ENCODE data around the gene KRT82. TPM values are rescaled to one million over a fixed set of nuclear protein-coding genes. Genes with fewer than 3 reads are reported as not detected.

The KRT82 gene
- total RNA-seq, 1 experiment from 2014 or later, result not detected

DNA sequence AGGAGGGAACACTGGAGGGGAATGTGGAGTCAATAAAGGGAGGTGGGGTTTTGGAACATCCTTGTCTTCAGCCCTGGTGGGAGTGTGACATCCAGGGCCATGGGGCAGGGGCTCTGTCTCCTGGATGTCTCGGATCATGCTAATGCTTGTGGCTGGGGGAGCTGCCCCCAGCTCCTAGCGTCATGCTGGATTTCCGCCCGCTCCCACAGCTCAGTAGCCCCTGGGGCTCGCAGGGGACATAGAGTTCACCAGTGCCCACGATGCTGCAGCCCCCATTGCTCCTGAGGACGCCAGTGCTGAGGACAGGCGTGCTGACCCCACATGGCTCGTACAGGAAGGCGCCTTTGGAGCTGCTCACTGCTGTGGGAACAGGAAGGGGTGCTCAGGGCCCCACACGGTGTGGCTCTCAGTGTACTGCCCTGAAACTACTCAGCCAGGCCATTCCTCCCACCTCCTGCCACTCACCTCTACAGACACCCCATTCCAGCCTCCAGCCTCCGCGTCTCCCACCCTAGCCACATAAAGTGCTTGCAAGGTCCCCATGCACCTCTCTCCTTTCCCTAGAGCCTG, 11.2 kb downstream of the KRT82 start:
- H3K9me3 ChIP-seq, result no peaks in the 10 kb centered on the region

DNA sequence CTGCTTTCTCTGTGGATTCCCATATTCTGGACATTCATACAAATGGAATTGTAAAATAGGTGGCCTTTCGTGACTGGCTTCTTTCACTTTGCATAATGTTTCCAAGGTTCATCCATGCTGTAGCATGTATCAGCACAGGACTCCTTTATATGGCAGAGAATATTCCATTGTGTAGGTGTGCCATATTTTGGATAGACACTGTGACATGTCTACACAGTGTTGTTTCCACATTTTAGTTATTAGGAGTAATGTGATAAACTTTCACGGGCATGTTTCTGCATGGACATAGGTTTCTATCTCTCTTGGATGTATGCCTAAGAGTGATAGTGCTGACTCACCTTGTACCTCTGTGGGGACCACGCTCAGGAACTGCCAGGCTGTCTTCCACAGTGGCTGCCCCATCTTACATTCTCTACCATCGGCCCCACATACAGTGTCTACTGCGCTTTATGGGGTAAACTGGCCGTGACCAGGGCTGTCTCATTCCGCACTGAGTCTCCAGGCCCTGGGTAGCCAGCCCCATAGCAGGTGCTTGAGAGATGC, 13.6 kb downstream of the KRT82 start:
- Mint-ChIP-seq H3K27me3 (ENCODE audit: insufficient read depth, unreplicated experiment) (peaks cover 2% of the 10 kb centered on the region), H3K27ac (ENCODE audit: unreplicated experiment) (no peak overlapping the region), H3K9me3 (ENCODE audit: unreplicated experiment) (no peaks in the 10 kb centered on the region), H3K4me3 (ENCODE audit: unreplicated experiment) (no peak overlapping the region), H3K4me1 (ENCODE audit: low read depth, unreplicated experiment) (no peaks in the 10 kb centered on the region), H3K36me3 (ENCODE audit: insufficient read depth, unreplicated experiment) (no peaks in the 10 kb centered on the region)
- Histone ChIP-seq H3K4me3 (ENCODE audit: low read depth, low read length) (no peak overlapping the region), H3K36me3 (ENCODE audit: control insufficient read depth, insufficient read depth, low read length) (no peaks in the 10 kb centered on the region), H3K4me1 (no peaks in the 10 kb centered on the region), H3K9me3 (no peaks in the 10 kb centered on the region), H3K27me3 (replicated peaks; ENCODE audit: control insufficient read depth, insufficient read depth, low read length) (no peaks in the 10 kb centered on the region; the same call in 1 of the 2 replicates)
- TF ChIP-seq, protein P1, sequence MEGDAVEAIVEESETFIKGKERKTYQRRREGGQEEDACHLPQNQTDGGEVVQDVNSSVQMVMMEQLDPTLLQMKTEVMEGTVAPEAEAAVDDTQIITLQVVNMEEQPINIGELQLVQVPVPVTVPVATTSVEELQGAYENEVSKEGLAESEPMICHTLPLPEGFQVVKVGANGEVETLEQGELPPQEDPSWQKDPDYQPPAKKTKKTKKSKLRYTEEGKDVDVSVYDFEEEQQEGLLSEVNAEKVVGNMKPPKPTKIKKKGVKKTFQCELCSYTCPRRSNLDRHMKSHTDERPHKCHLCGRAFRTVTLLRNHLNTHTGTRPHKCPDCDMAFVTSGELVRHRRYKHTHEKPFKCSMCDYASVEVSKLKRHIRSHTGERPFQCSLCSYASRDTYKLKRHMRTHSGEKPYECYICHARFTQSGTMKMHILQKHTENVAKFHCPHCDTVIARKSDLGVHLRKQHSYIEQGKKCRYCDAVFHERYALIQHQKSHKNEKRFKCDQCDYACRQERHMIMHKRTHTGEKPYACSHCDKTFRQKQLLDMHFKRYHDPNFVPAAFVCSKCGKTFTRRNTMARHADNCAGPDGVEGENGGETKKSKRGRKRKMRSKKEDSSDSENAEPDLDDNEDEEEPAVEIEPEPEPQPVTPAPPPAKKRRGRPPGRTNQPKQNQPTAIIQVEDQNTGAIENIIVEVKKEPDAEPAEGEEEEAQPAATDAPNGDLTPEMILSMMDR (IDR thresholded peaks at IDR 0.05; ENCODE audit: insufficient read depth in 1 of 2, low read depth in 1 of 2, low read length in 1 of 2, severe bottlenecking in 1 of 2, unreplicated experiment in 1 of 2), result no peak
- DNase-seq, result no peak
- no TSS peak for BruUV-seq (replicated peaks)
- intact Hi-C loops (cut with micrococcal nuclease; ENCODE audit: unreplicated experiment), result loop anchor here (5.0 to 10.0 kb wide), 2 partner anchors 50 to 592 kb away; no protein-coding TSS in a partner anchor
- CTCF ChIA-PET, result no interaction called here
- POLR2A ChIA-PET, result no interaction called here

More for the DNA sequence above, 11.2 kb downstream of the KRT82 start:
- ChIA-PET POLR2A (no interaction called here), CTCF (interaction anchor here (1.5 kb wide), 1 partner anchor 33 kb away, joined by 5 read pairs; no protein-coding TSS in a partner anchor)
- no peak for DNase-seq
- Mint-ChIP-seq H3K27me3 (ENCODE audit: insufficient read depth, unreplicated experiment) (no peaks in the 10 kb centered on the region), H3K4me1 (ENCODE audit: low read depth, unreplicated experiment) (no peaks in the 10 kb centered on the region), H3K9me3 (ENCODE audit: unreplicated experiment) (no peaks in the 10 kb centered on the region), H3K4me3 (ENCODE audit: unreplicated experiment) (no peak overlapping the region), H3K27ac (ENCODE audit: unreplicated experiment) (no peak overlapping the region), H3K36me3 (ENCODE audit: insufficient read depth, unreplicated experiment) (no peaks in the 10 kb centered on the region)
- Histone ChIP-seq H3K4me3 (ENCODE audit: low read depth, low read length) (no peak overlapping the region), H3K4me1 (no peaks in the 10 kb centered on the region), H3K27me3 (replicated peaks; ENCODE audit: control insufficient read depth, insufficient read depth, low read length) (no peaks in the 10 kb centered on the region), H3K36me3 (ENCODE audit: control insufficient read depth, insufficient read depth, low read length) (no peaks in the 10 kb centered on the region)
- BruUV-seq (replicated peaks), result no TSS peak
- TF ChIP-seq, protein P1 (IDR thresholded peaks at IDR 0.05; ENCODE audit: insufficient read depth in 1 of 2, low read depth in 1 of 2, low read length in 1 of 2, severe bottlenecking in 1 of 2, unreplicated experiment in 1 of 2), result no peak
- intact Hi-C loops (cut with micrococcal nuclease; ENCODE audit: unreplicated experiment), result loop anchor here (5.0 to 10.0 kb wide), 4 partner anchors 47 to 590 kb away; no protein-coding TSS in a partner anchor

DNA sequence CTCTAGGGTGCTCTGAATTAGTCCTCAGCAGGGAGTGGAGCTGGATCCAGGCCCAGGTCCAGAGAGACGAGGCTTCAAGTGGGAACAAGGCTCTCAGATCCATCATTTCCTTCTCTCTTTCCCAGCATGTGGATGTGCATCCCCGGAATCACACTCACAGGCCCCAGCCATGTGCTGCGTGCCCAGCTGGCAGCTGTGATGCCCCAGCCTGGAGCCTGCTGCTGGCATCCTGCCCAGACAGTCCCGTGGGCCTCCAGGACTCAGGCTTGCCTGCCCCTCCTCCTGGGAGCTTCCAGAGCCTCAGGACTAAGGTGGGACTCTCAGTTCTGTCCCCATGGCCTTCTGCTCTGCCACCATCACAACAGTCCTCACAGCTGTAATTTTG, 14.5 kb downstream of the KRT82 start:
- H3K4me1 Mint-ChIP-seq (ENCODE audit: low read depth, unreplicated experiment), result no peaks in the 10 kb centered on the region
- DNase-seq, result no peak
- H3K36me3 Mint-ChIP-seq (ENCODE audit: insufficient read depth, unreplicated experiment), result no peaks in the 10 kb centered on the region
- Histone ChIP-seq H3K36me3 (ENCODE audit: control insufficient read depth, insufficient read depth, low read length) (no peaks in the 10 kb centered on the region), H3K4me1 (no peaks in the 10 kb centered on the region), H3K9me3 (no peaks in the 10 kb centered on the region), H3K4me3 (ENCODE audit: low read depth, low read length) (no peak overlapping the region), H3K27me3 (replicated peaks; ENCODE audit: control insufficient read depth, insufficient read depth, low read length) (no peaks in the 10 kb centered on the region; the same call in 1 of the 2 replicates)
- H3K27ac Mint-ChIP-seq (ENCODE audit: unreplicated experiment), result no peak overlapping the region
- H3K4me3 Mint-ChIP-seq (ENCODE audit: unreplicated experiment), result no peak overlapping the region
- no peaks in the 10 kb centered on the region for H3K9me3 Mint-ChIP-seq (ENCODE audit: unreplicated experiment)
- intact Hi-C loops (cut with micrococcal nuclease; ENCODE audit: unreplicated experiment), result loop anchor here (5.0 to 10.0 kb wide), 2 partner anchors 51 to 593 kb away; no protein-coding TSS in a partner anchor
- CTCF ChIA-PET, result interaction anchor here (1.0 kb wide), 1 partner anchor 49 kb away, joined by 3 read pairs; no protein-coding TSS in a partner anchor
- H3K27me3 Mint-ChIP-seq (ENCODE audit: insufficient read depth, unreplicated experiment), result peaks cover 2% of the 10 kb centered on the region
- BruUV-seq (replicated peaks), result no TSS peak
- POLR2A ChIA-PET, result no interaction called here
- TF ChIP-seq, protein P1 (IDR thresholded peaks at IDR 0.05; ENCODE audit: insufficient read depth in 1 of 2, low read depth in 1 of 2, low read length in 1 of 2, severe bottlenecking in 1 of 2, unreplicated experiment in 1 of 2), result no peak
